ENCODE data around the gene HOXA7.

Gene HOXA7

DNA sequence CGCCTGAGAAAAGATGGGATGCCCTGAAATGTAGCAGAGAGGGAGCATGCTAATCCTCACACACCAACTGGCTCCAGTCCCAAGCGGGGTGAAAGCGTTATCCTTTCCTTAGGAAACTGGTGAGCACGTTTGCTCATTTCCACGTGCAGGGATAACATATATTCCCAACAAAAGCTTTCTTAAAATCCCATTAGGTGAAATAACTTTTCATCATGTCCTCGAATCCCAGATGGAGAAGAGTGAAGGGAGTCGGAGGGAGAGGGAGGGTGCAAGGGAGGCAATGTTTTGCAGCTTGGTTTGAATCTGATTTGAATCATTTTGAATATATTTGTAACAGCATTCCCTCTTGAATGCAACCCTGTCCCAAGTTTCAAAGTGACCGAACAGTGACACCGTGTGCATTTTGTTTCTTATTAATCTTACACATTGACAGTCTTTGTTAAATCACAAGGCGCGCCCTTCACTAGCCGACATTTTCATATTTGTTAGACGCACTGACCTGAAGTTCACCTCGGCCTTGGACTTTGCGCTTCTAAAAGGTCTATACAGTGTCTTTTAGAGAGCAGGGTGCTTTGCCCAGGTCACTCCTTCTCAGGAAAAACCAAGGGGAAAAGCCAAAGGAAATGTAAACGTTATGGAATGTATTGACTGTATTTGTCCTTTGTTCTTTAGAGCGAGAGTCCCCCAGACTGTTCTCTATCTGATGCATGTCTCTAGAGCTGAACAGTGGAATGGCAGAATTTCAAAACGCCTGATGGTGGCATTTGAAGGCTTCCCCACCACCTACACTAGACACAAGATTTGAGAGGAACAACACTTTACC lies 22.9 kb downstream of the HOXA7 start:
- H3K27me3 ChIP-seq (replicated peaks), result peaks cover 99% of the 10 kb centered on the region
- in situ Hi-C loops (cut with HindIII; ENCODE audit: low pct_ligation_motif_present, low sequenced_read_pairs), result no loop called here
- no peak for DNase-seq

GRCh38 chr7:27132978-27133377 lies 23.5 kb downstream of the HOXA7 start:
- H3K4me3 ChIP-seq (ENCODE audit: low read depth, low read length), result no peak overlapping the region
- no peaks in the 10 kb centered on the region for H3K36me3 ChIP-seq (replicated peaks)
- DNase-seq, result no peak
- H3K27ac ChIP-seq, result no peak overlapping the region
- in situ Hi-C loops (cut with HindIII; ENCODE audit: low pct_ligation_motif_present, low sequenced_read_pairs), result no loop called here
- TF ChIP-seq, protein P1, sequence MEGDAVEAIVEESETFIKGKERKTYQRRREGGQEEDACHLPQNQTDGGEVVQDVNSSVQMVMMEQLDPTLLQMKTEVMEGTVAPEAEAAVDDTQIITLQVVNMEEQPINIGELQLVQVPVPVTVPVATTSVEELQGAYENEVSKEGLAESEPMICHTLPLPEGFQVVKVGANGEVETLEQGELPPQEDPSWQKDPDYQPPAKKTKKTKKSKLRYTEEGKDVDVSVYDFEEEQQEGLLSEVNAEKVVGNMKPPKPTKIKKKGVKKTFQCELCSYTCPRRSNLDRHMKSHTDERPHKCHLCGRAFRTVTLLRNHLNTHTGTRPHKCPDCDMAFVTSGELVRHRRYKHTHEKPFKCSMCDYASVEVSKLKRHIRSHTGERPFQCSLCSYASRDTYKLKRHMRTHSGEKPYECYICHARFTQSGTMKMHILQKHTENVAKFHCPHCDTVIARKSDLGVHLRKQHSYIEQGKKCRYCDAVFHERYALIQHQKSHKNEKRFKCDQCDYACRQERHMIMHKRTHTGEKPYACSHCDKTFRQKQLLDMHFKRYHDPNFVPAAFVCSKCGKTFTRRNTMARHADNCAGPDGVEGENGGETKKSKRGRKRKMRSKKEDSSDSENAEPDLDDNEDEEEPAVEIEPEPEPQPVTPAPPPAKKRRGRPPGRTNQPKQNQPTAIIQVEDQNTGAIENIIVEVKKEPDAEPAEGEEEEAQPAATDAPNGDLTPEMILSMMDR (IDR thresholded peaks at IDR 0.05; ENCODE audit: low read depth, low read length, missing control alignments), result no peak
- peaks cover 99% of the 10 kb centered on the region for H3K27me3 ChIP-seq (replicated peaks)

More for the DNA sequence above, 22.9 kb downstream of the HOXA7 start:
- Histone ChIP-seq H3K4me3 (ENCODE audit: low read depth, low read length) (no peak overlapping the region), H3K27ac (no peak overlapping the region), H3K36me3 (replicated peaks) (no peaks in the 10 kb centered on the region)
- TF ChIP-seq, protein P1 (IDR thresholded peaks at IDR 0.05; ENCODE audit: low read depth, low read length, missing control alignments), result no peak

- no peaks in the 10 kb centered on the region for H3K36me3 ChIP-seq (replicated peaks)
- H3K4me3 ChIP-seq (ENCODE audit: low read depth, low read length), result no peak overlapping the region
- no peak overlapping the region for H3K27ac ChIP-seq
- TF ChIP-seq, protein P1 (IDR thresholded peaks at IDR 0.05; ENCODE audit: low read depth, low read length, missing control alignments), result no peak
- no peak for DNase-seq
- peaks cover 99% of the 10 kb centered on the region for H3K27me3 ChIP-seq (replicated peaks)
- in situ Hi-C loops (cut with HindIII; ENCODE audit: low pct_ligation_motif_present, low sequenced_read_pairs), result no loop called here
Measured at GRCh38 chr7:27132214-27132613, 24.3 kb downstream of the HOXA7 start.

- H3K27ac ChIP-seq, result no peak overlapping the region
- in situ Hi-C loops (cut with HindIII; ENCODE audit: low pct_ligation_motif_present, low sequenced_read_pairs), result no loop called here
Measured at GRCh38 chr7:27131390-27131819, 25.1 kb downstream of the HOXA7 start.

DNA sequence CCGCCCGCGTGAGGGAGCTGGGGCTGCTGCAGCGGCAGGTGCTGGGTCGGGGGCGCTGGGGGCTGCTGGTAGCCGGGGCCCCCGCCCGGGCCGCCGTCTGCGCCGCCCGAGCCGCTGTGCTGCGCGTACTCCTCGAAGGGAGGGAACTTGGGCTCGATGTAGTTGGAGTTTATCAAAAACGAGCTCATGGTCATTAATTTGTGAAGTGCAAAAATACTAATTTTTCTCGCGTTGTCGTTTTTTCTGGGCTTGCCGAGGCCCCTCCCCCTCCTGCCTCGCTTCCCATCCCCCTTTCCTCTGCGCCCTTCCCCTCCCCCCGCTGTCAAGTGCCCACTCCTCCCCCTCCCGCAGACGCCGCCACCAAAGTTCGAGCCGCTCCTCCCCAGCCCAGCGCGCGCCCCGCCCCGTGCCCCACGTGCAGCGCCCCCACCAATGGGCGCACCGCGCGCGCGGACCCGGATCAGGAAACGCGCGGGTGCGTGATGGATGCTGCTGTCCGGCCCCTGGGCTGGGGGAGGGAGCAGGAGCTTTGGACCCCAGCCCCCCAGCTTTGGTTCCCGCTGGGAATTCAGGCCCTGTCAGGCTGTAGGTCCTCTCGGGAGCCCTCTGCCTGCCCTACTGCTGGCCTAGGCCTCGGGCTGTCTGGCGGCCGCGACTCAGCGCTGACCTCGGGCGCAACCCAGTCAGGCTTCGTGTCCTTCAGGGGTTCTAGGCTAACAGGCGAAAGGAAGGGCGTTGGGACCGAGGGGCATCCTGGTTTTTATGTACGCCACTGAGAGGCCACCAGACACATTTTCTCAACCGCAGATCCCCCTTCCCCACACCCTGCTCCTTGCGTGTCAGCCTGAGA lies 25.7 kb downstream of the HOXA7 start, which contains the start of gene HOXA4:
TSS of gene HOXA4 (minus strand) at position 218 of the 850 bp plus-strand sequence. CDS start at position 194, 24 bp downstream.
- in situ Hi-C loops (cut with HindIII; ENCODE audit: low pct_ligation_motif_present, low sequenced_read_pairs), result no loop called here
- Histone ChIP-seq H3K4me3 (ENCODE audit: low read depth, low read length) (peak within 1 kb of the TSS; percentile 42), H3K36me3 (replicated peaks) (no peaks in the 10 kb centered on the region), H3K27me3 (replicated peaks) (peaks cover 92% of the 10 kb centered on the region), H3K27ac (no peak within 1 kb of the TSS)
- TF ChIP-seq, protein P1 (IDR thresholded peaks at IDR 0.05; ENCODE audit: low read depth, low read length, missing control alignments), result no peak
- DNase-seq, result no peak

More at GRCh38 chr7:27131390-27131819, 25.1 kb downstream of the HOXA7 start:
- no peak for DNase-seq
- no peaks in the 10 kb centered on the region for H3K36me3 ChIP-seq (replicated peaks)
- TF ChIP-seq, protein P1 (IDR thresholded peaks at IDR 0.05; ENCODE audit: low read depth, low read length, missing control alignments), result no peak
- no peak overlapping the region for H3K4me3 ChIP-seq (ENCODE audit: low read depth, low read length)
- peaks cover 95% of the 10 kb centered on the region for H3K27me3 ChIP-seq (replicated peaks)

All from brain microvascular endothelial cell (primary cell).